ENCODE measurements around the gene UBE2J2. TPM values are rescaled to one million over a fixed set of nuclear protein-coding genes. Genes with fewer than 3 reads are reported as not detected.

Gene UBE2J2
- total RNA-seq, 1 experiment from 2014 or later = 83.4 TPM

GRCh38 chr1:1320666-1321448 is 47.2 kb upstream of the UBE2J2 start:
- H3K4me3 Mint-ChIP-seq = no peak overlapping the region; a peak in 1 of 5 replicates
- H3K18ac ChIP-seq (ENCODE audit: insufficient read length, low read depth, low read length) = no peak overlapping the region
- H3K9me3 ChIP-seq (ENCODE audit: control insufficient read depth, low read depth, low read length) = no peaks in the 10 kb centered on the region
- no peaks in the 10 kb centered on the region for H3K9me3 Mint-ChIP-seq
- no peak overlapping the region for H3K4ac ChIP-seq (ENCODE audit: low read depth, low read length)
- no peaks in the 10 kb centered on the region; the same call in 1 of the 2 replicates for H3K4me1 ChIP-seq (ENCODE audit: insufficient read depth, low read length)
- no peak overlapping the region for H3K56ac ChIP-seq (ENCODE audit: insufficient read length, low read depth, low read length)
- H3K36me3 Mint-ChIP-seq (ENCODE audit: insufficient read depth in 1 of 3, low read depth in 3 of 3) = peaks cover 13 to 47% (median 40%) of the 10 kb centered on the region in 3 experiments; a peak in 6 of 7 replicates
- no peak overlapping the region for H2BK15ac ChIP-seq (ENCODE audit: low read depth, low read length)
- no peak overlapping the region for H2BK120ac ChIP-seq (ENCODE audit: low read depth, low read length, poor library complexity, severe bottlenecking)
- H4K20me1 ChIP-seq (ENCODE audit: control insufficient read depth, insufficient read depth, insufficient read length) = peaks cover 5% of the 10 kb centered on the region
- no peak overlapping the region for H2AK5ac ChIP-seq (ENCODE audit: insufficient read length, low read length)
- no peak overlapping the region for H3K27ac ChIP-seq (ENCODE audit: insufficient read length, low read depth, low read length)
- H3K23me2 ChIP-seq (ENCODE audit: insufficient read length, low read depth, low read length, poor library complexity, severe bottlenecking) = peaks cover 8% of the 10 kb centered on the region
- WGBS (ENCODE audit: extremely low coverage, insufficient read length, low lambda C conversion rate) = no CpG with 5 or more reads among the region's 23 CpGs
- no peak overlapping the region for H2AFZ ChIP-seq (ENCODE audit: low read length)
- no peak overlapping the region for H3K14ac ChIP-seq (ENCODE audit: insufficient read depth, low read length)
- H3K4me1 Mint-ChIP-seq = peaks cover 6 to 20% of the 10 kb centered on the region in 2 experiments
- no peak for TF ChIP-seq CTCF (conservative IDR thresholded peaks at IDR 0.05)
- H3K9ac ChIP-seq (ENCODE audit: extremely low read depth, insufficient read length, low read length) = no peak overlapping the region
- no peaks in the 10 kb centered on the region for H3K27me3 ChIP-seq (ENCODE audit: insufficient read depth, low read length)
- DNase-seq = no peak
- H3K79me2 ChIP-seq (ENCODE audit: insufficient read depth, low read length) = peaks cover 17% of the 10 kb centered on the region; the same call in 1 of the 2 replicates
- no peak overlapping the region for H4K91ac ChIP-seq (ENCODE audit: insufficient read length, low read depth, low read length)
- no peak overlapping the region for H2BK5ac ChIP-seq (ENCODE audit: insufficient read length, low read length)
- peaks cover 8% of the 10 kb centered on the region for H3K79me1 ChIP-seq (ENCODE audit: insufficient read depth, low read depth, low read length, poor library complexity, severe bottlenecking)
- no peak overlapping the region for H2BK20ac ChIP-seq (ENCODE audit: low read depth, low read length, poor library complexity, severe bottlenecking)
- H4K8ac ChIP-seq (replicated peaks; ENCODE audit: insufficient read length, low read depth, low read length) = no peak overlapping the region
- H3K27ac Mint-ChIP-seq = no peak overlapping the region
- no peak overlapping the region for H3K23ac ChIP-seq (ENCODE audit: insufficient read length, low read depth, low read length)
- H4K5ac ChIP-seq (ENCODE audit: insufficient read length, low read depth, low read length) = no peak overlapping the region
- no peak overlapping the region for H3T11ph ChIP-seq (ENCODE audit: low read length)
- H2BK12ac ChIP-seq (ENCODE audit: insufficient read length, low read depth, low read length) = no peak overlapping the region
- no peaks in the 10 kb centered on the region for H3K27me3 Mint-ChIP-seq (ENCODE audit: low read depth)
- no peak overlapping the region for H3K4me2 ChIP-seq (ENCODE audit: insufficient read depth, insufficient read length, low read length)

Measured in H9 (cell line).